Endothelial cell of umbilical vein (primary cell): Measurements from ENCODE around the gene CLDN12. TPM values are rescaled to one million over a fixed set of nuclear protein-coding genes. Genes with fewer than 3 reads are reported as not detected.

Experiments used
- BruUV-seq: library from RNA; stranded (reverse); fragments of 400-500 nt; replicated peaks from 2 replicates; lab custom pipeline; 2021; lab: Mats Ljungman, UMichigan
- CTCF ChIA-PET: fragments of 300-600, 350-600 bp; sonication (Branson Sonifier 250); formaldehyde crosslinking; loops from one replicate; lab custom pipeline; 2021; ENCODE audit warnings: antibody characterized with exemption, inconsistent platforms; lab: Charles Lee
- POLR2A ChIA-PET: fragments of 300-600, 350-600 bp; sonication (Branson Sonifier 250); formaldehyde crosslinking; loops from one replicate; lab custom pipeline; 2021; ENCODE audit warnings: antibody characterized with exemption, inconsistent platforms; lab: Charles Lee
- DNase-seq: peaks from one replicate; pipeline ENCODE4 v3.0.0-alpha.2; 2011; ENCODE audit warnings: low read depth, low spot score
- FAIRE-seq: peaks from 2 replicates; lab custom pipeline; 2011; peaks lifted over from hg19 to GRCh38; lab: Jason Lieb, UNC
- H2AFZ ChIP-seq: 2 replicates; pipeline ENCODE4 v1.6.0; 2012; ENCODE audit warnings: low read depth, low read length, control low read depth, inconsistent platforms
- H3K27ac ChIP-seq: 2 replicates; pipeline ENCODE4 v1.5.1; 2011; ENCODE audit warnings: low read depth, mild to moderate bottlenecking, control low read depth, low read length, moderate library complexity; ENCODE audit not compliant: insufficient read depth
- H3K27me3 ChIP-seq, 2 experiments: 2 replicates each; pipeline versions ENCODE4 v1.6.0 to v1.6.1; 2011; ENCODE audit warnings: low read length in 2 of 2, mixed read lengths in 1 of 2; ENCODE audit not compliant: control insufficient read depth in 2 of 2, insufficient read depth in 2 of 2
- H3K36me3 ChIP-seq, 2 experiments: 2 replicates in 1 of 2; 3 replicates in 1 of 2; pipeline ENCODE4 v1.5.1; 2011; ENCODE audit warnings: low read length in 2 of 2, mild to moderate bottlenecking in 1 of 2, moderate library complexity in 1 of 2; ENCODE audit not compliant: control insufficient read depth in 2 of 2, insufficient read depth in 2 of 2; ENCODE audit errors: extremely low read depth in 1 of 2
- H3K4me1 ChIP-seq: 3 replicates; pipeline ENCODE4 v1.5.1; 2011; ENCODE audit warnings: mild to moderate bottlenecking, low read length; ENCODE audit not compliant: control insufficient read depth, insufficient read depth; ENCODE audit errors: extremely low read depth
- H3K4me2 ChIP-seq: 2 replicates; pipeline ENCODE4 v1.6.1; 2011; ENCODE audit warnings: low read length, control low read depth, mixed read lengths; ENCODE audit not compliant: insufficient read depth
- H3K4me3 ChIP-seq, 3 experiments: fragments of 200-600 bp in 1 of 3; sonication (generic), shearing (Covaris generic) in 1 of 3; replicated peaks in 1 of 3; 2 replicates each; pipeline ENCODE4 v1.5.1; 2011 to 2016; ENCODE audit warnings: control low read depth in 3 of 3, low read length in 3 of 3, mild to moderate bottlenecking in 2 of 3, inconsistent platforms in 1 of 3, low read depth in 1 of 3, moderate library complexity in 1 of 3; ENCODE audit not compliant: insufficient read depth in 1 of 3
- H3K79me2 ChIP-seq: 2 replicates; pipeline ENCODE4 v1.6.0; 2012; ENCODE audit warnings: low read length, inconsistent platforms; ENCODE audit not compliant: control insufficient read depth, insufficient read depth
- H3K9ac ChIP-seq: replicated peaks from 2 replicates; pipeline ENCODE3; 2011; ENCODE audit warnings: low read length, control low read depth; ENCODE audit not compliant: insufficient read depth; ENCODE audit errors: extremely low read depth
- H3K9me1 ChIP-seq: replicated peaks from 3 replicates; pipeline ENCODE4 v1.6.0; 2011; ENCODE audit warnings: mild to moderate bottlenecking, low read length; ENCODE audit not compliant: control insufficient read depth, insufficient read depth; ENCODE audit errors: extremely low read depth
- H3K9me3 ChIP-seq: replicated peaks from 2 replicates; pipeline ENCODE4 v1.5.1; 2012; ENCODE audit warnings: low read length, inconsistent platforms; ENCODE audit not compliant: control insufficient read depth, insufficient read depth
- H4K20me1 ChIP-seq: replicated peaks from 2 replicates; pipeline ENCODE3; 2011; ENCODE audit warnings: mild to moderate bottlenecking, low read length; ENCODE audit not compliant: control insufficient read depth, insufficient read depth; ENCODE audit errors: extremely low read depth
- CTCF ChIP-seq, 2 donors: IDR thresholded peaks; 1 replicate in 1 of 2; 2 replicates in 1 of 2; pipeline ENCODE4 v1.5.1; 2011; ENCODE audit warnings: low read length in 2 of 2, mild to moderate bottlenecking in 2 of 2, moderate library complexity in 2 of 2, control low read depth in 1 of 2, inconsistent platforms in 1 of 2, low read depth in 1 of 2; ENCODE audit not compliant: insufficient read depth in 1 of 2; ENCODE audit errors: extremely low read depth in 1 of 2
- EZH2 ChIP-seq: IDR thresholded peaks from 2 replicates; pipeline ENCODE4 v1.6.1; 2012; ENCODE audit warnings: borderline replicate concordance, low read depth, mild to moderate bottlenecking, moderate library complexity, low read length, inconsistent platforms; ENCODE audit not compliant: severe bottlenecking
- FOS ChIP-seq: IDR thresholded peaks from 2 replicates; pipeline ENCODE4 v1.6.1; 2011; ENCODE audit warnings: mild to moderate bottlenecking, low read length, moderate library complexity, borderline replicate concordance; ENCODE audit not compliant: insufficient read depth
- GATA2 ChIP-seq: IDR thresholded peaks from 2 replicates; pipeline ENCODE4 v1.7.0; 2011; ENCODE audit warnings: low read depth, mild to moderate bottlenecking, moderate library complexity, mixed read lengths, low read length; ENCODE audit not compliant: insufficient read length, insufficient read depth
- JUN ChIP-seq: IDR thresholded peaks from 2 replicates; pipeline ENCODE4 v1.6.1; 2011; ENCODE audit warnings: borderline replicate concordance, low read depth; ENCODE audit not compliant: insufficient read length, insufficient read depth
- MAX ChIP-seq: IDR thresholded peaks from 2 replicates; pipeline ENCODE4 v1.6.1; 2011; ENCODE audit not compliant: insufficient read depth, insufficient read length
- MYC ChIP-seq: IDR thresholded peaks from one replicate; pipeline ENCODE4 v1.6.1; 2011; ENCODE audit warnings: mild to moderate bottlenecking, low read depth, low read length
- POLR2A ChIP-seq: IDR thresholded peaks from 2 replicates; pipeline ENCODE4 v1.6.1; 2012; ENCODE audit warnings: low read depth, mild to moderate bottlenecking, control low read depth, low read length
- POLR2AphosphoS5 ChIP-seq: IDR thresholded peaks from 2 replicates; pipeline ENCODE4 v1.6.1; 2012; ENCODE audit warnings: low read depth, mild to moderate bottlenecking, control low read depth, low read length, moderate library complexity; ENCODE audit not compliant: insufficient read depth
- dilution Hi-C: fragments of 300-500 bp; cut with MboI; formaldehyde crosslinking; loops from one replicate; pipeline ENCODE4 v1.15.0; 2019; ENCODE audit warnings: low sequenced_read_pairs; ENCODE audit not compliant: extremely low pct_ligation_motif_present
- intact Hi-C: fragments of 100-400 bp; cut with micrococcal nuclease; formaldehyde crosslinking; loops from one replicate; pipeline ENCODE4 v1.10.0; 2022
- polyA plus RNA-seq, 4 experiments: library from polyadenylated mRNA; depleted of rRNA in 3 of 4; stranded (reverse) in 3 of 4; unstranded in 1 of 4; fragments of >200 nt; gene quantifications; 2 replicates each; pipeline versions ENCODE4 v1.2.1 to v1.2.3, GENCODE V29; 2011 to 2012; ENCODE audit warnings: missing spikeins in 1 of 4
- total RNA-seq: library from RNA; stranded (reverse); gene quantifications from 2 replicates; pipeline ENCODE4 v1.2.3, GENCODE V29; 2021

The CLDN12 gene
- total and polyA plus RNA-seq, 2 donors (not counting 3 experiments of a cell fraction or from before 2014, with no cell fraction given): 6.1 to 22.7 TPM

- no peak overlapping the region for H3K27ac ChIP-seq
- intact Hi-C loops: no loop called here
Observed at GRCh38 chr7:90445633-90446032, 42.4 kb downstream of the CLDN12 start.

GRCh38 chr7:90446137-90446899 lies 43.1 kb downstream of the CLDN12 start:
- no peaks in the 10 kb centered on the region for H3K79me2 ChIP-seq
- POLR2A ChIA-PET: no interaction called here
- FAIRE-seq (peak; percentile 38), DNase-seq (no peak)
- no peak overlapping the region for H3K27ac ChIP-seq
- dilution Hi-C loops: no loop called here
- H2AFZ ChIP-seq: no peak overlapping the region
- no peak for TF ChIP-seq POLR2A
- no peak for TF ChIP-seq MYC
- TF ChIP-seq JUN: no peak
- no peak for TF ChIP-seq POLR2AphosphoS5
- TF ChIP-seq GATA2: no peak
- no peak for TF ChIP-seq MAX
- no peak for TF ChIP-seq EZH2
- TF ChIP-seq FOS: no peak
- no peak for TF ChIP-seq CTCF (IDR thresholded peaks at IDR 0.05; ENCODE audit: extremely low read depth in 1 of 2, insufficient read depth in 1 of 2, low read depth in 1 of 2, low read length in 2 of 2)
- no peaks in the 10 kb centered on the region for H3K9me1 ChIP-seq
- intact Hi-C loops: no loop called here
- H3K4me1 ChIP-seq: peaks cover 10% of the 10 kb centered on the region
- CTCF ChIA-PET: interaction anchor here (1.5 to 4.4 kb wide), 3 partner anchors 9 to 235 kb away, joined by 3 to 33 read pairs (median 17); partner anchors contain the start of gene STEAP2
- H3K27me3 ChIP-seq: peaks cover 0 to 3% of the 10 kb centered on the region in 2 experiments
- no peak overlapping the region for H3K4me3 ChIP-seq
- no peaks in the 10 kb centered on the region for H4K20me1 ChIP-seq
- no peak overlapping the region for H3K9ac ChIP-seq
- no peak overlapping the region for H3K4me2 ChIP-seq
- no peaks in the 10 kb centered on the region for H3K9me3 ChIP-seq
- no TSS peak for BruUV-seq
- no peaks in the 10 kb centered on the region for H3K36me3 ChIP-seq

More at GRCh38 chr7:90445633-90446032, 42.4 kb downstream of the CLDN12 start:
- FAIRE-seq (peak; percentile 81), DNase-seq (peak; percentile 57)
- Histone ChIP-seq H3K9ac (no peak overlapping the region), H3K79me2 (no peaks in the 10 kb centered on the region), H3K4me3 (no peak overlapping the region), H2AFZ (peak overlapping the region; percentile 28), H3K9me1 (no peaks in the 10 kb centered on the region), H3K36me3 (no peaks in the 10 kb centered on the region), H3K4me1 (peaks cover 10% of the 10 kb centered on the region), H3K27me3 (peaks cover 0 to 3% of the 10 kb centered on the region in 2 experiments), H3K9me3 (no peaks in the 10 kb centered on the region), H4K20me1 (no peaks in the 10 kb centered on the region), H3K4me2 (no peak overlapping the region)
- POLR2A ChIA-PET: no interaction called here
- dilution Hi-C loops: no loop called here
- CTCF ChIA-PET: interaction anchor here (1.5 to 4.4 kb wide), 4 partner anchors 10 to 589 kb away, joined by 3 to 33 read pairs (median 12); partner anchors contain the start of gene STEAP2
- no TSS peak for BruUV-seq
- no peak for TF ChIP-seq FOS
- TF ChIP-seq POLR2AphosphoS5: no peak
